Measurements from ENCODE around the gene ADAMTS14. TPM values are rescaled to one million over a fixed set of nuclear protein-coding genes. Genes with fewer than 3 reads are reported as not detected.
A peak's percentile ranks its signal among the peaks of the same experiment; 100 is the strongest.

Gene ADAMTS14
- total RNA-seq, 1 experiment from 2014 or later: 1.6 TPM

GRCh38 chr10:70680899-70681730, 8.8 kb downstream of the ADAMTS14 start:
- DNase-seq: no peak
- Histone ChIP-seq H3K36me3 (no peaks in the 10 kb centered on the region), H3K27me3 (no peaks in the 10 kb centered on the region), H3K9me3 (no peaks in the 10 kb centered on the region), H3K4me3 (no peak overlapping the region)

GRCh38 chr10:70681731-70682005, 9.4 kb downstream of the ADAMTS14 start:
- H3K4me3 ChIP-seq: no peak overlapping the region
- H3K36me3 ChIP-seq: no peaks in the 10 kb centered on the region
- DNase-seq: no peak
- no peaks in the 10 kb centered on the region for H3K27me3 ChIP-seq
- H3K9me3 ChIP-seq: no peaks in the 10 kb centered on the region

- H3K4me3 ChIP-seq: no peak overlapping the region
- no peak for DNase-seq
- no peaks in the 10 kb centered on the region for H3K27me3 ChIP-seq
- H3K9me3 ChIP-seq: no peaks in the 10 kb centered on the region
- H3K36me3 ChIP-seq: no peaks in the 10 kb centered on the region
These were observed 10.8 kb downstream of the ADAMTS14 start for GRCh38 chr10:70682920-70683600.

GRCh38 chr10:70683601-70683934, 11.3 kb downstream of the ADAMTS14 start:
- Histone ChIP-seq H3K27me3 (no peaks in the 10 kb centered on the region), H3K36me3 (no peaks in the 10 kb centered on the region), H3K4me3 (no peak overlapping the region), H3K9me3 (no peaks in the 10 kb centered on the region)
- no peak for DNase-seq

GRCh38 chr10:70683940-70684339, 11.6 kb downstream of the ADAMTS14 start:
- Histone ChIP-seq H3K9me3 (no peaks in the 10 kb centered on the region), H3K4me3 (no peak overlapping the region), H3K36me3 (no peaks in the 10 kb centered on the region), H3K27me3 (no peaks in the 10 kb centered on the region)
- no peak for DNase-seq

- H3K36me3 ChIP-seq: no peaks in the 10 kb centered on the region
- no peaks in the 10 kb centered on the region for H3K9me3 ChIP-seq
- H3K27me3 ChIP-seq: no peaks in the 10 kb centered on the region
- no peak for DNase-seq
- no peak overlapping the region for H3K4me3 ChIP-seq
These were observed 12.1 kb downstream of the ADAMTS14 start for GRCh38 chr10:70684374-70684773.

- no peak for DNase-seq
- no peaks in the 10 kb centered on the region for H3K36me3 ChIP-seq
- H3K27me3 ChIP-seq: no peaks in the 10 kb centered on the region
- H3K4me3 ChIP-seq: no peak overlapping the region
- H3K9me3 ChIP-seq: no peaks in the 10 kb centered on the region
These were observed 12.6 kb downstream of the ADAMTS14 start for GRCh38 chr10:70684839-70685454.

GRCh38 chr10:70685455-70685911, 13.2 kb downstream of the ADAMTS14 start:
- no peaks in the 10 kb centered on the region for H3K36me3 ChIP-seq
- H3K9me3 ChIP-seq: no peaks in the 10 kb centered on the region
- no peak for DNase-seq
- no peak overlapping the region for H3K4me3 ChIP-seq
- H3K27me3 ChIP-seq: no peaks in the 10 kb centered on the region

- DNase-seq: peak; percentile 35
- Histone ChIP-seq H3K9me3 (no peaks in the 10 kb centered on the region), H3K4me3 (no peak overlapping the region), H3K36me3 (no peaks in the 10 kb centered on the region), H3K27me3 (no peaks in the 10 kb centered on the region)
These were observed 16.5 kb downstream of the ADAMTS14 start for GRCh38 chr10:70688828-70689227.

- Histone ChIP-seq H3K36me3 (no peaks in the 10 kb centered on the region), H3K4me3 (no peak overlapping the region), H3K9me3 (no peaks in the 10 kb centered on the region), H3K27me3 (no peaks in the 10 kb centered on the region)
- no peak for DNase-seq
These were observed 17.4 kb downstream of the ADAMTS14 start for GRCh38 chr10:70689661-70690060.

GRCh38 chr10:70690589-70690988, 18.3 kb downstream of the ADAMTS14 start:
- H3K27me3 ChIP-seq: no peaks in the 10 kb centered on the region
- no peaks in the 10 kb centered on the region for H3K36me3 ChIP-seq
- H3K9me3 ChIP-seq: no peaks in the 10 kb centered on the region
- H3K4me3 ChIP-seq: no peak overlapping the region
- no peak for DNase-seq

- H3K27me3 ChIP-seq: no peaks in the 10 kb centered on the region
- H3K9me3 ChIP-seq: no peaks in the 10 kb centered on the region
- no peak overlapping the region for H3K4me3 ChIP-seq
- DNase-seq: no peak
- no peaks in the 10 kb centered on the region for H3K36me3 ChIP-seq
These were observed 19.3 kb downstream of the ADAMTS14 start for GRCh38 chr10:70691611-70692010.

GRCh38 chr10:70692043-70692603, 19.8 kb downstream of the ADAMTS14 start:
- no peak for DNase-seq
- Histone ChIP-seq H3K9me3 (no peaks in the 10 kb centered on the region), H3K36me3 (no peaks in the 10 kb centered on the region), H3K27me3 (no peaks in the 10 kb centered on the region), H3K4me3 (no peak overlapping the region)

- Histone ChIP-seq H3K36me3 (no peaks in the 10 kb centered on the region), H3K4me3 (no peak overlapping the region), H3K27me3 (no peaks in the 10 kb centered on the region), H3K9me3 (no peaks in the 10 kb centered on the region)
- peak; percentile 97 for DNase-seq
These were observed 21.5 kb downstream of the ADAMTS14 start for GRCh38 chr10:70693619-70694335.

- no peak overlapping the region for H3K4me3 ChIP-seq
- peak; percentile 73 for DNase-seq
- H3K36me3 ChIP-seq: no peaks in the 10 kb centered on the region
- H3K9me3 ChIP-seq: no peaks in the 10 kb centered on the region
- no peaks in the 10 kb centered on the region for H3K27me3 ChIP-seq
These were observed 22.3 kb downstream of the ADAMTS14 start for GRCh38 chr10:70694418-70695141.

- peak; percentile 73 for DNase-seq
- no peaks in the 10 kb centered on the region for H3K27me3 ChIP-seq
- H3K4me3 ChIP-seq: no peak overlapping the region
- H3K36me3 ChIP-seq: no peaks in the 10 kb centered on the region
- H3K9me3 ChIP-seq: no peaks in the 10 kb centered on the region
These were observed 23.1 kb downstream of the ADAMTS14 start for GRCh38 chr10:70695241-70696030.
